ENCODE data around the gene DPYSL4.

DNA sequence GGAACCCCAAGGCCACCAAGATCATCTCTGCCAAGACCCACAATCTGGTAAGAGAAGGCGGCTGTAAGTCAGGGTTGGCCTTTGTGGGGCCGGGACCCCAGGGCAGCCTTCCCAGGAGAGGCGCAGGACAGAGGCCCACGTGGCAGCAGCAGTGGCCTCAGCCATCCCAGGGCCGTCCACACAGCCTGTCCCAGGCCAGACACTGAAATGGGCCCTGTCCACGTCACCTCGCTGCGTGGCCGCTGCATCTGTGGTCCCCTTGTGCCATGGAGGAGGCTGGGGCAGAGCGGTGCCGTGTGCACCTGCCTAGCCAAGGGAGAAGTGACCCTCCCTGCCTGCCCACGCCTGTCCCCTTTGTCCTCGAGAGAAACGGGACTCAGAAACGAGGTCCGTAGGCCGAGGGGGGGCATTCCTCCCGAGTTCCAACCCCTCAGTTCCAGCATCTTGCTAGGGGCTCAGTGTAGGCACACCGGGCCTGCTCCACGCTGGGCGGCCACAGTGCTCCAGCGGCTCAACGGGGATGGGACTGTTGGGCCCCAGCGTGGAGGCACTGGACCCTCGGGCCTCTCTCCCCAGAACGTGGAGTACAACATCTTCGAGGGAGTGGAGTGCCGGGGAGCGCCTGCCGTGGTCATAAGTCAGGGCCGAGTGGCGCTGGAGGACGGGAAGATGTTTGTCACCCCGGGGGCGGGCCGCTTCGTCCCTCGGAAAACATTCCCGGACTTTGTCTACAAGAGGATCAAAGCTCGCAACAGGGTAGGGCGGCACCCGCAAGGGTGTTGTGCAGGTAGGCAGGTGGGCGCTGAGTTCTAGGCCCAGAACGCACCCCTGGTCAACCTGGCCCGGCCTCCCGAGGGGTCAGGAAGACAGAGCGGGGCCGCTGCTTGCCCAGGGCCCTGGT lies 15.6 kb downstream of the DPYSL4 start:
- TF ChIP-seq, protein P1, sequence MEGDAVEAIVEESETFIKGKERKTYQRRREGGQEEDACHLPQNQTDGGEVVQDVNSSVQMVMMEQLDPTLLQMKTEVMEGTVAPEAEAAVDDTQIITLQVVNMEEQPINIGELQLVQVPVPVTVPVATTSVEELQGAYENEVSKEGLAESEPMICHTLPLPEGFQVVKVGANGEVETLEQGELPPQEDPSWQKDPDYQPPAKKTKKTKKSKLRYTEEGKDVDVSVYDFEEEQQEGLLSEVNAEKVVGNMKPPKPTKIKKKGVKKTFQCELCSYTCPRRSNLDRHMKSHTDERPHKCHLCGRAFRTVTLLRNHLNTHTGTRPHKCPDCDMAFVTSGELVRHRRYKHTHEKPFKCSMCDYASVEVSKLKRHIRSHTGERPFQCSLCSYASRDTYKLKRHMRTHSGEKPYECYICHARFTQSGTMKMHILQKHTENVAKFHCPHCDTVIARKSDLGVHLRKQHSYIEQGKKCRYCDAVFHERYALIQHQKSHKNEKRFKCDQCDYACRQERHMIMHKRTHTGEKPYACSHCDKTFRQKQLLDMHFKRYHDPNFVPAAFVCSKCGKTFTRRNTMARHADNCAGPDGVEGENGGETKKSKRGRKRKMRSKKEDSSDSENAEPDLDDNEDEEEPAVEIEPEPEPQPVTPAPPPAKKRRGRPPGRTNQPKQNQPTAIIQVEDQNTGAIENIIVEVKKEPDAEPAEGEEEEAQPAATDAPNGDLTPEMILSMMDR (IDR thresholded peaks at IDR 0.05): no peak
- no peak for TF ChIP-seq EZH2phosphoT487 (IDR thresholded peaks at IDR 0.05)
- TF ChIP-seq EZH2 (IDR thresholded peaks at IDR 0.05): no peak
